Left cardiac atrium (tissue), 4 donors: ENCODE data around the gene CENPL. TPM values are rescaled to one million over a fixed set of nuclear protein-coding genes. Genes with fewer than 3 reads are reported as not detected.
"Not testable (repeated sequence)": the region's sequence is repeated elsewhere in the genome, so short reads cannot be mapped to it uniquely, and the experiment has no call there.

Experiments used
- ATAC-seq, 2 donors: fragments of 200-7000 bp; cut with Tn5 transposase; one replicate each; pipeline ENCODE4 v1.9.1; 2020; ENCODE audit warnings: mild to moderate bottlenecking in 2 of 2, moderate library complexity in 2 of 2
- DNase-seq: peaks from one replicate; pipeline ENCODE4 v3.0.0-alpha.2; 2020
- intact Hi-C, 2 donors: fragments of 100-400 bp; cut with DNase I; formaldehyde crosslinking; loops; one replicate each; pipeline versions ENCODE4 v1.14.1 to v1.15.1; 2022 to 2023
- total RNA-seq, 2 donors: library from RNA; stranded (reverse); fragmentation: NEBNext Ultra II Directional; extraction: Animal tissue kit (Norgen Biotek cat#: 25700); gene quantifications; one replicate each; pipeline ENCODE4 v1.2.1, GENCODE V29; 2021
- donor health status: DM: no; HTN: yes; CAD: no.
- donor health status: DM: no; HTN: yes; CAD: no; lungs with severe emphysema.
- donor health status: DM: yes; HTN: yes; CAD: no.
- donor health status: Dilated cardiomyopathy.

Gene CENPL
- total RNA-seq, 2 donors from 2014 or later: 4.3 to 4.9 TPM

DNA sequence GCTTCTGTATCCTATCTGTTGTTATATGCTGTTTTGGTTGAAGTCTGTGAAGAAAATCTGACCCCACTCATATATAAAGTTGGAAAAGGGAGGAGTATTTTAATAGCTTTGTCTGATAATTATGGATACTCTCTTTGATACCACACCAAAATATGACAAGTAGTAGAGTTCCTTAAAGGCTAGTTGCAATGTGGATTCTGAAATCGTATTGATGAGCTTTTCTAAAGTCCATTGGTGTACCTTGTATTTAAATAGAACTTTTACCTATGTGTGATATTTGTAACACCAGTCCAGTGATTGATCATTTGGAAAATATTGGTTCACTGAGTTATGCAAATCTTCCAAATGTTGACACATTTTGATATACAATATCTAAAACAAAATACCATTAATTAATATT lies 35.4 kb upstream of the CENPL start:
- intact Hi-C loops: no loop called here
- DNase-seq (no peak), ATAC-seq (no peak)

DNA sequence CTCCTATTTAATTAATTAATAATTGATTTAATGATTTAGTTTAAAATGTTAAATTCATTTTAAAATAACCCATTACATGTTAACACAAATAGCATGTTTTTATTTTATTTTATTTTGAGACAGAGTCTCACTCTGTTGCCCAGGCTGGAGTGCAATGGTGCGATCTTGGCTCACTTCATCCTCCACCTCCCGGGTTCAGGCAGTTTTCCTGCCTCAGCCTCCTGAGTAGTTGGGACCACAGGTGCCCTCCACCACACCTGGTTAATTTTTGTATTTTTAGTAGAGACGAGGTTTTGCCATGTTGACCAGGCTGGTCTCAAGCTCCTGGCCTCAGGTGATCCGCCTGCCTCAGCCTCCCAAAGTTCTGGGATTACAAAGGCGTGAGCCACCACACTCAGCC lies 34.9 kb upstream of the CENPL start:
- intact Hi-C loops, ATAC-seq, DNase-seq: not testable (repeated sequence)

DNA sequence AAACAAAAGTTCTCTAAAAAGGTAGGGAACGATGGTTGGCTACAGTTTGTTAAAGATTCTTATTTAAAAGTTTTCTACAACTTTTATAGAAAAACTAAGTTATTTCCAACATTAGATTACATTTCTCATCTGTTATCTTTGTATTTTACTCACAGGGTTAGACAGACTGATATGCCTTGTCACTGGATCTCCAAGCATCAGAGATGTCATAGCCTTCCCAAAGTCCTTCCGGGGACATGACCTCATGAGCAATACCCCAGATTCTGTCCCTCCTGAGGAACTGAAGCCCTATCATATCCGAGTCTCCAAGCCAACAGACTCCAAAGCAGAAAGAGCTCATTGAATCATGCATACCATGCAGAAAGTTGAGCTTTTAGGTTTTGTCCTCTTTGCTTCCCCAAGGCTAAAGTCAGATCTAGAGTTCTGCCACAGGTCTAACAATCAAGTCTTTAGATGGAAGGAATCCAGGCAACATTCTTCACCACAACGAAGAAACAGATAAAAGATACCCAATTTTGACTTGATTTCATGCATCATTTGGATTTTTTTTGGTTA lies 32.8 kb upstream of the CENPL start:
- intact Hi-C loops: no loop called here
- ATAC-seq (no peak), DNase-seq (no peak)

DNA sequence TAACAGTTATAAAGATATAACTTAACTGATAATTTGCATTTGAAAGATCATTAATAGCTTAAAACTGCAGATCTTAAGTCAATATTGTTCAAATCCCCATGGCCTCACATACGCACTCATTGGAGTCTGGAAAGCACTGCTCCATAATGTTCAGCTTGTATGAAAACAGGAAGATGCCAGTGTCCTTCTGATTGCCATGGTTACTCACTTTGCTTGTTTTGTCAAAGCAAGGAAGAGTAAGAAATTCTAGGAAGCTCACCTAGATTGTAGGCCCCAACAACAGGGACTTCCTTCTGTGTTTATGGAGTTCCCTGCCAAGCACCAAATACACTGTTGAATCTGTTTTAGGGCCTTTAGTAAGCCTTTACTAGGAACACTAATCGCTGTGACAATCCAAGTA lies 32.2 kb upstream of the CENPL start:
- ATAC-seq (no peak), DNase-seq (no peak)
- intact Hi-C loops: no loop called here

DNA sequence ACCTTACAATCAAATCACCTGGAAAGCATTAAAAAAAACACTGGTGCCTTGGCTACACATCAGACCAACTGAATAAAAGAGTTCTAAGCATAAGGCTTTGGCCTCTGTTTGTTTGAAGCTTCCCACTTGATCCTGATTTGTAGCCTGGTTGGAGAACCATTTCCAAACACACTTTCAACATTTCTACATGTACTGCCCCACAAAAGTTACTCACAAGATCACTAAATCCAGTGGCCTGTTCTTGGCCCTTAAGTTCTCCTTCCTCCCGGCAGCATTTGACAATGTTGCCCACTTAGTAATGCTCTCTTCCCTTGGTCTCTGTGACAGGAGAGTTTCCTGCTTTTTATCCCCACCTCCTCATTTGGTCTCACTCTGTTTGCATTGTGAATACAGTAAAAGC lies 31.3 kb upstream of the CENPL start:
- intact Hi-C loops: no loop called here
- ATAC-seq (no peak), DNase-seq (no peak)

DNA sequence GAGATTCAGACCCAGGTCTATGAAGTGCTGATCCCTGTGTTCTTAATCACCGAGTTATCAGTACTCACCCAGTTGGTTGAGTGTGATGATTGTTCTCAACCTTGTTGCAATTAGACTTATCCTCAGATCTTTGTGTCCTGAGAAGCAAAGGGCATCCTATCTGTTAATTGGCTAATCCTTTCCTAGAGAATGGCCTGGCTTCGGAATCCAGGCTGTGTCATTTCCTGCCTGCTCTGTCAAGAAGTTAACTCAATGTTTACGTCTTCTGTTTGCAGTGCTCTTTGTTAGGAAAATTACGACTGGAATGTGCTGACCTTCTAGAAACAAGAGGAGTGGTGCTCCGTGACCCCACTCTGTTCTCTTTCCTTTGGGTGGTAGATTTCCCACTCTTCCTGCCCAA lies 28.4 kb upstream of the CENPL start:
- ATAC-seq: peak in 1 of 2 donors; percentile 57

DNA sequence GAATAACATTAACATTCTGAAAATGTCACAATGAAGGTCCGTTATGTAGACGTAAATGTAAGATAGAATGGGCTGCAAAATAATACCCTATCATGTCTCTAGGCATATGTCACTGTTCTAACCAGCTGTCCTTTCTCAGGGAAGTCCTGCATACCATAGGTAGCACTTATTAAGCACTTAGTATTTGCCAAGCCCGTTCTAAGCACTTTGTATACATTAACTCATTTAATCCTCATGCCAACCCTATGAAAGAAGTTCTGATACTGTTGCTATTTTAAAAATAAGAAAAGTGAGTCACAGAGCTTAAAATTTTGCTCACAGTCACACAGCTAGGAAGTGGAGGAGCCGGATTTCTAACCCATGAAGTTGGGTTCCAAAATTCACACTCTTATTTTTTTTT lies 27.4 kb upstream of the CENPL start:
- no peak for ATAC-seq
- DNase-seq: no peak
- intact Hi-C loops: no loop called here

More for the DNA sequence above, 28.4 kb upstream of the CENPL start:
- no peak for DNase-seq
- intact Hi-C loops: no loop called here

DNA sequence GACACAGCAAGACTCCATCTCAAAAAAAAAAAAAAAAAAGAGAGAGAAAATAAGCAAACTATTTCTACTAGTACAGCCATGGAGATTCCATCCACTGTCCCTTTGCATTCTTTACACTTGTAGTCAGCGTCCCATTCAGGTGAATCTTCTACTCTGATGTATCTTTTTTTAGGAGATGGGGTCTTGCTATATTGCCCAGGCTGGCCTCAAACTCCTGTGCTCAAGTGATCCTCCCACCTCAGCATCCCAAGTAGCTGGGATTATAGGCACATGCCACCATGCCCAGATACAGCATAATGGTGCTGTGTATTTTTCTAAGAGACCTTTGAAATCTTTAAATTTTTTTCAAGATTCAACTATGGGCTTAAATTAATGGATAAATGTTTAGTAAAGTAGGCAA lies 8.1 kb upstream of the CENPL start:
- ATAC-seq (no peak), DNase-seq (no peak)
- intact Hi-C loops: no loop called here

DNA sequence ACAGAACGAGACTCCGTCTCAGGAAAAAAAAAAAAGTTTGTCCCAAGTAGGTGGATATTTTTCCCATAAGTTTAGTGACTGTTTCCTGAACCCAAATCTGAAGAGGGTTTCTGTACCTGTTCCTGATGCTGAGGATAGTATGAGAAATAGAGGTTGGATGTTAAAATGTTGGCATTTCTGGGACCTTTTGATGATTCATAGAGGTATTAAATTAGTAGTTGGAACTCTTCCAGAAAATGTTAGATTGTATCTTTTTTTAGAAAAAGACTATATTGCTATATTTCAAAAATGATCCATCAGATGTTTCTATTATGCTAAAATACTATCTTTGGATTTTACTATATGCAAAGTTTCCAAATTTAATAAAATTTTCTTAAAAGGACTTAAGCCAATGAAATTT lies 2.9 kb upstream of the CENPL start:
- intact Hi-C loops: loop anchor here in 1 of 2 donors (10.0 kb wide), 1 partner anchor 403 kb away; no protein-coding TSS in a partner anchor
- ATAC-seq (no peak), DNase-seq (no peak)

DNA sequence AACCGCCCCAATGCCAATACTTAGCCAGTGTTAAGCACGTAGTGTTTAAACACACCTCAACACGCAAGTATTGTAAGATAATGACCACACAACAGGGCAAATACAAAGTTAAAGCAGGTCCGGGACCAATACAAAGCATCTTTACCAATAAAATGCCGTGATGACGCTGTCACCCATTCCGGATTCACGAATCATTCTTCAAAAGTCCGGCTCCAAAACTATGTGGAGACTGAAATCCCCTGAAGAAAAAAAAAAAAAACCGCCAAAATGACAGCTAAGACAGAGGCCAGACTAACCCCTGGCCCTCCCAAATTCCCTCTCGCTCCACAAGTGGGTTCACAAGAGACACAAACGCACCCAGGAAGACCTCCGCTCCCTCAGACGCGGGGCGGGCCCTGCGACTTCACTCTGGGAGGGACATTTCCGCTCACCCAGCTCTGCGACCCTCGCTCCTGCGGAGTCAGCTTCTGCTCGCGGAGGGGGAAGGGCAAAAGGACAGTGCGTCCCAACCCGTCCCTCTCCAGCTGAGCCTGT lies 835 bp downstream of the CENPL start:
- DNase-seq (no peak), ATAC-seq (no peak)
- intact Hi-C loops: loop anchor here (2.0 to 10.0 kb wide), 3 partner anchors 347 to 403 kb away; partner anchors contain the start of gene PRDX6 (in 1 of the 2)

DNA sequence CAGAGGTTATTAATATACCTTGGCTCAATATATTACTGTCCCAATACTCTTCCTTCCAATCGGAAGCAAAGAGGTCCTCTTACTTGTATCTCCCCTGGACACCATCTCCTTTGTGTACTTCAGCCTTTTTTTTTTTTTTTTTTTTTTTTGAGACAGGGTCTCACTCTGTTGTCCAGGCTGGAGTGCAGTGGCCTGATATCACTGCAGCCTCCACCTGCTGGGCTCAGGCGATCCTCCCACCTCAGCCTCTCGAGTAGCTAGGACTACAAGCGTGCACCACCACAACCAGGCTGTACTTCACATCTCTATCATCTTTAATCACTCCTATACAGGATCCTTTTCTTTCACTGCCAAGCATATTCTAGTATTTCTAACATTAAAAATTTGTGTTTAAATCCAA lies 3.0 kb downstream of the CENPL start:
- DNase-seq (no peak), ATAC-seq (no peak)
- intact Hi-C loops: loop anchor here (5.0 to 10.0 kb wide), 2 partner anchors 344 to 397 kb away; partner anchors contain the start of gene PRDX6 (in 1 of the 2)

DNA sequence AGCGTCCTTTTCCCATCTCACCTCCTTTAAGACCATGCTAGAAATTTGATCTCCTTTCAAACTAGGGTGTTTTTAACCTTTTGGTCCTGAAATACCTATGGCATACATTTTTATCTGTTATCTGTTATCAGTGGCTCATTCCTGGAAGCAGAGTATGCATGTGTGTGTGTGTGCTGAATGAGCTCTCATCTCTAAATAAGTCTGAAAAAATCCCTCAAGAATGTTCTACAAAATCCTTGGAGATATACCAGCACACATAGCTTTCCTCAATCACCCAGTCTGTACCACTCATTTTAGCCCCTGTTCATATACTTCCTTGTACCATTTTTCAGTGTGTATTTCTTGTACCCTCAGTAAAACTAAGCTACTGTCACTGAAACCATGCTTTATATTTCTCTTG lies 6.2 kb downstream of the CENPL start:
- no peak for DNase-seq
- no peak for ATAC-seq
- intact Hi-C loops: no loop called here

DNA sequence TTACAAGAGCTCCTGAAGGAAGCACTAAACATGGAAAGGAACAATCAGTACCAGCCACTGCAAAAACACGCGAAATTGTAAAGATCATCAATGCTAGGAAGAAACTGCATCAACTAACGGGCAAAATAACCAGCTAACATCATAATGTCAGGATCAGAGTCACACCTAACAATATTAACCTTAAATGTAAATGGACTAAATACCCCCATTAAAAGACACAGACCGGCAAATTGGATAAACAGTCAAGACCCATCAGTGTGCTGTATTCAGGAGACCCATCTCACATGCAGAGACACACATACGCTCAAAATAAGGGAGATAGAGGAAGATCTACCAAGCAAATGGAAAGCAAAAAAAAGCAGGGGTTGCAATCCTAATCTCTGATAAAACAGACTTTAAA lies 11.0 kb downstream of the CENPL start:
- ATAC-seq, DNase-seq, intact Hi-C loops: not testable (repeated sequence)

DNA sequence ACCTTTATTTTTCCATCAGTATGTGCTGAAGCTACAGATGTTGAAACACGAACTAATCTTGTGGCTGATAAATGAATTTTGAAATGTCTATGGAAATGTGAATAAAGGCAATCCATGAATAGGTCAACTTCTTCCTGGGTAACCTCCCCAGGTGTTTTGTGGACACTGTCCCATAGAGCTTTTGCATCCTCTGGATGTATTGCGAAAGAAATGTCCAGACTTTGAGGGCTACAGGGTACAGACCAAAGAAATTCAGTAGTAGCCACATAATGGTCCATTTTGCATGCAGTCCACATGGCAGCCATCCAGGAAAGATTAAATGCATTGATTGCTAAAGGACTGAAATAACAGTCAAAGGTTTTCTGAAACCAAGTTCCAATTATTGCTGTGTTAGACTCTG lies 21.7 kb downstream of the CENPL start:
- no peak for DNase-seq
- intact Hi-C loops: no loop called here
- no peak for ATAC-seq

DNA sequence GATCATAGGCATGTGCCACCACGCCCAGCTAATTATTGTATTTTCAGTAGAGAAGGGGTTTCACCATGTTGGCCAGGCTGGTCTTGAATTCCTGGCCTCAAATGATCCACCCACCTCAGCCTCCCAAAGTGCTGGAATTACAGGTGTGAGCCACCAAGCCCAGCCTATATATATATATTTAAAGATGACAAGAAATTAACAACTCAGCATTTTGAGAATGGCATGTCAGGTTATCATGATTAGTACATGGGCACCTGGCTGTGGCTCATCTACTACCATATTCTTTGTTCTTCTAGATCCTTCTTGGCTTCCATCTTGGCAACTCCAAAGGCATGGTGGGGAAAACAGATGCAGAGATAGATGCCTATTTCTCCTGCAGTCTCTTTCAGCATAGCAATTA lies 24.7 kb downstream of the CENPL start:
- intact Hi-C loops, DNase-seq, ATAC-seq: not testable (repeated sequence)

DNA sequence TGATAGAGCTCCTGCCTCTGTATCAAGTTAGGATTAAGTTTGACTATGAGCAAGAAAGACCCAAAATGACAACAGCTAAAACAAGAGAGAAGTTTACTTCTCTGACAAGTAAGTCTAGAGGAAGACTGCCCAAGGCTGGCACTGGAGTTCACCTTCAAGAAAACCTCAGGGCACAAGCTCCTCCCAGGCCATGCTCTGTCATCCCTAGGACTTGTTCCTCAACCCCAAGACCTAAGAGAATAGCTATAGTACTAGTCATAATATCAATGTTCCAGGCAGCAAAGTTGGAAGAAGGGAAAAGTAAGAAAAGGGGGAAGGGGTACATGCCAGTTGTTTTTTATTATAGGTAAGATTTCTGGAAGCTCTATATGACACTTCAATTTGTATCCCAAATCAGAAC lies 26.6 kb downstream of the CENPL start:
- intact Hi-C loops: no loop called here
- ATAC-seq (no peak), DNase-seq (no peak)

DNA sequence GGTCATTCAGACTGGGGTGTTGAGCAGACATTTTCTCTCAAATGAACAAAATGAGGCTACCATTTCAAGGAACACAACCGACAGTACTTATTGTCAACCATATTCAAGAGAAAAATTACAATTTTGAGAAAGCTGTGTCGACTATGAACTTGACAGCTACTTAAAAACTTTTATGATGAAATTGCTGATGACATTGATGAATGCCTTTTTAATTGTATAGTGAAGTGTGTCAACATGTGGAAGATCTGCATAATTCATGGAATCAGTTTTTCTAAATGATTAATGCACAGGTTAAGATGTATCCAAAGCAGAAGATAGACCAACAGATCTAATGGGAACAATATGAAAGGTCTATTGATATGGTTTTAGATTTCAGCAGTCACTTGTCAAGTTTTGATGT lies 34.8 kb downstream of the CENPL start:
- DNase-seq (no peak), ATAC-seq (no peak)
- intact Hi-C loops: loop anchor here in 1 of 2 donors (10.0 kb wide), 1 partner anchor 55 kb away; no protein-coding TSS in a partner anchor

DNA sequence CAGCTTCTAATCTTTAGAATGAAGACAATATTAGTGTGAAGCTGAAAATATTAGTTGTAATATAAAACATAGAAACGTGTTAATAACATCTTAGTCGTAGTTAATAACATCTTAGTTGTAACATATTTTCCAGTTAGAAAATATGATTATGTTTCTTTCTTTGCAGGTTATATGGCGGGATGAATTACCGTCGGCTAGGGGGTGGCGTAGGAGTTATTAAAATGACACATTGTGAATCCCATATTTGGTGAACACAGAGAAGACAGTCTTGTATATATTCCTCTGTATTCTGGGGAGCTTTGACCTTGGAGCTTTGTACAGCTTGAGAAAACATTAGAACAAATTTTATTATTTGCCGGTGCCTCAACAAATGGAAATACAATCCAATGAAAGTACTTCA lies 39.7 kb downstream of the CENPL start:
- DNase-seq (no peak), ATAC-seq (no peak)
- intact Hi-C loops: loop anchor here in 1 of 2 donors (10.0 kb wide), 1 partner anchor 50 kb away; no protein-coding TSS in a partner anchor

DNA sequence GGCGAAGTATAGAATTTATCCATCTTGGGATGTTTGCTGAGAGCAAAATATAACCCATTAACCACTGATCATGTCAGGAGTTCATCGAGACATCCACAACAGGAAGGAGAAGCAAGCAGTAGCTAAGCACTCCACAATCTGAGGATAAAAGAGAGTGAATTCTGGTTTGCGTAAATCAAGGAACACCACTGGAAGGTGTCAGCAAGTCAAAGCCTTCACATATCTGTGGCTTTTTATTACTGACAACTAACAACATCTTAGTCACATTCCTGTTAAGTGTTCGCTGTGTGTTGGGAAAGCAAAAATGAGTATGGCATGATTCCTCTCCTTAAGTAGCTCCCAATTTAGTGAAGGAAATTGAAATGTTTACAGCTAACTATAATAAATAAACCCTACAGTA lies 44.7 kb downstream of the CENPL start:
- no peak for ATAC-seq
- intact Hi-C loops: loop anchor here in 1 of 2 donors (10.0 kb wide), 1 partner anchor 45 kb away; no protein-coding TSS in a partner anchor
- no peak for DNase-seq

DNA sequence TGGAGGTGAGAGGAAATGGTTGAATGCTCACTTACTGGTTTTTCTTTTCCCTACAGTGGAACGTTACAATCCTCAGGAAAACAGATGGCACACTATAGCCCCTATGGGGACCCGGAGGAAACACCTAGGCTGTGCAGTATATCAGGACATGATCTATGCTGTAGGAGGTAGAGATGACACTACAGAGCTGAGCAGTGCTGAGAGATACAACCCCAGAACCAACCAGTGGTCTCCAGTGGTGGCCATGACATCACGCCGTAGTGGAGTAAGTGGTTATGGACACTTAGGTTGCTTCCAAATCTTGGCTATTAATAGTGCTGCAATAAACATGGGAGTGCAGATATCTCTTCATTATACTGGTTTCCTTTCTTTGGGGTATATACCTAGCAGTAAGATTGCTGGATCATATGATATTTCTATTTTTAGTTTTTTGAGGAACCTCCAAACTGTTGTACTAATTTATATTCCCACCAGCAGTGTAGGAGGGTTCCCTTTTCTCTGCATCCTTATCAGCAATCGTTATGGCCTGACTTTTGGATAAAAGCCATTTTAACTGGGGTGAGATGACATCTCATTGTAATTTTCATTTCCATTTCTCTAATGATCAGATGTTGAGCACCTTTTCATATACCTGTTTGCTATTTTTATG lies 49.0 kb downstream of the CENPL start:
- ATAC-seq: no peak
- no peak for DNase-seq
- intact Hi-C loops: no loop called here

DNA sequence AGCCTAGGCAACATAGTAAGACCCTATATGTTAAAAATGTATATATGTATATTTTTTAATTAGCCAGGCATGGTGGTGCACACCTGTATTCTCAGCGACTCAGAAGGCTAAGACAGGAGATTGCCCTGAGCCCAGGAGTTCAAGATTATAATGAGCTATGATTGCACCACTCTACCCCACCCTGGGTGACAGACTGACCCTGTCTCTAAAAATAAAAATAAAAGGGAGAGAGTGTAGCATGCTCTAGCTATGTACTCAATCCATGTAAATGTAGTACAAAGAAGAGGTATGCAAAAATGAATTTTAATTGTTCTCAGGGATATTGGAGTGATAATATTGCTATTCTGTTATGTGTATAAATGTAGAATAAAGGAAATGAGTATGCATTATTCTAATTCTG lies 53.1 kb downstream of the CENPL start:
- DNase-seq: no peak
- no peak for ATAC-seq
- intact Hi-C loops: no loop called here
